ENCODE measurements around the gene NOXRED1.

The NOXRED1 gene

DNA sequence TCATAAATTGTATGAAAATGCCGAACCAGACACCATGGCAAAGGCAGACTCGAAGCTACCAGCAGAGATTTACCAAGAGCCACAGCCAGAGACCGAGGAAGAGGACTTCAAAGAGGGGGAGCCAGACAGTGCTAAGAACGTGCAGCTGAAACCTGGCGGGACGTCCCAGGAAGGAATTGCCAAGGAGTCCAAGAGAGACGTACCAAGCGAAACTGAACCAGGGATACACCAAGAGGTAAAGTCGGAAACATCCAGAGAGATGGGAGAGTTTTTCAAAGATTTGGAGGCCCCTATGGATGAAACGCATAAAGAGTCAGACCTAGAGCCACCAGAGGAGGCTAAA lies 45.9 kb downstream of the NOXRED1 start:
- TF ChIP-seq EGR1 (IDR thresholded peaks at IDR 0.05) (no peak), CREB1 (IDR thresholded peaks at IDR 0.05; ENCODE audit: low read depth) (no peak), EP300 (IDR thresholded peaks at IDR 0.05; ENCODE audit: borderline replicate concordance) (no peak), ZBTB7A (IDR thresholded peaks at IDR 0.05; ENCODE audit: low read depth) (no peak)

DNA sequence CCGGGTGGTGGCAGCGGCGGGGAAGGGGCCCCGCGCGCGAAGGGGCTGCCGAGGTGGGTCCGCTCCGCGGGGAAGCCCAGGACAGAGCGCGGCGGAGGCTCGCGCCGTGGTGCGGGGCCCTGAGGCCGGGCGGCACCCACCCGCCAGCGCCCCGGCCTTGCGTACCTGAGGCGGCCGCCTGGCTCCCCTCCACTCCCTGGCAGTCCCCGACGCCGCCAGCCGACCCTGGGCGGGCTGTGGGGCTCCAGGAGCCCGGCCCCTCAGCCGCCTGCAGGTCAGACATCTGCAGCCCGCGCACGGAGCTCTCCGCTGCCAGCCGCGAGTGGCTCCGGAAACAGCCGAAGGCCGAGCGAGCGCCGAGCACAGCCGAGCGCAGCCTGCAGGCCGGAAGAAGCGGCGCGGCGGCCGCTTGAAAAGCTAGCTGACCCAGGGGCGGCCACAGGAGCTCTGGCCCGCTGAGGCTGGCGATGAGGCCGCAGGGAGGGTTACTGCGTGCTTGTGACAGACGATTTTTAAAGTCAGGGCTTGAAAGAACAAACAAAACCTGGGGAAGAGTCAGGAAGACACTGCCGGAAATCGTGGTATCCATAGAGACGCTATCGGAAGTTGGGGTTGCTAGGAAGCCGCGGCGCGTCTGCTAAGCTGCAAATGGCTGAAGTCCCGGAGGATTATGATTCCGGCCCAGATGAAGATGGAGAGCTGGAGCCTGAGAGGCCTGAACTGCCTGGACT lies 46.4 kb downstream of the NOXRED1 start, which contains the start of the genes SAMD15 and TMED8:
Gene SAMD15 (plus strand): TSS at position 609 of the 731 bp plus-strand sequence. CDS start 40 bp downstream, at position 649.
Gene TMED8 (minus strand): TSS at position 324 of the 731 bp plus-strand sequence. CDS start 41 bp downstream, at position 283.
- TF ChIP-seq, protein P1, sequence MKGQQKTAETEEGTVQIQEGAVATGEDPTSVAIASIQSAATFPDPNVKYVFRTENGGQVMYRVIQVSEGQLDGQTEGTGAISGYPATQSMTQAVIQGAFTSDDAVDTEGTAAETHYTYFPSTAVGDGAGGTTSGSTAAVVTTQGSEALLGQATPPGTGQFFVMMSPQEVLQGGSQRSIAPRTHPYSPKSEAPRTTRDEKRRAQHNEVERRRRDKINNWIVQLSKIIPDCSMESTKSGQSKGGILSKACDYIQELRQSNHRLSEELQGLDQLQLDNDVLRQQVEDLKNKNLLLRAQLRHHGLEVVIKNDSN (IDR thresholded peaks at IDR 0.05) = no peak
- TF ChIP-seq EP300 (IDR thresholded peaks at IDR 0.05; ENCODE audit: borderline replicate concordance) = no peak
- peak; percentile 60; the same call in 1 of the 2 replicates for TF ChIP-seq TAF1 (IDR thresholded peaks at IDR 0.05; ENCODE audit: low read depth)
- TF ChIP-seq RAD21 (IDR thresholded peaks at IDR 0.05; ENCODE audit: low read depth) = no peak
- no peak for TF ChIP-seq CREB1 (IDR thresholded peaks at IDR 0.05; ENCODE audit: low read depth)
- no peak; the same call in 1 of the 2 replicates for TF ChIP-seq MAX (IDR thresholded peaks at IDR 0.05)
- TF ChIP-seq FOXM1 (IDR thresholded peaks at IDR 0.05; ENCODE audit: borderline replicate concordance, low read depth) = no peak
- TF ChIP-seq YY1 (IDR thresholded peaks at IDR 0.05; ENCODE audit: low read depth) = peak; percentile 83
- no peak for TF ChIP-seq EGR1 (IDR thresholded peaks at IDR 0.05)
- TF ChIP-seq NFIC (IDR thresholded peaks at IDR 0.05) = no peak
- TF ChIP-seq TCF12 (IDR thresholded peaks at IDR 0.05; ENCODE audit: low read depth) = peak; percentile 36; the same call in 1 of the 2 replicates
- no peak for TF ChIP-seq CEBPB (IDR thresholded peaks at IDR 0.05)
- TF ChIP-seq ZBTB7A (IDR thresholded peaks at IDR 0.05; ENCODE audit: low read depth) = no peak; the same call in 1 of the 2 replicates
- no peak for TF ChIP-seq REST (IDR thresholded peaks at IDR 0.05; ENCODE audit: low read depth)
- no peak for TF ChIP-seq TEAD4 (IDR thresholded peaks at IDR 0.05)

DNA sequence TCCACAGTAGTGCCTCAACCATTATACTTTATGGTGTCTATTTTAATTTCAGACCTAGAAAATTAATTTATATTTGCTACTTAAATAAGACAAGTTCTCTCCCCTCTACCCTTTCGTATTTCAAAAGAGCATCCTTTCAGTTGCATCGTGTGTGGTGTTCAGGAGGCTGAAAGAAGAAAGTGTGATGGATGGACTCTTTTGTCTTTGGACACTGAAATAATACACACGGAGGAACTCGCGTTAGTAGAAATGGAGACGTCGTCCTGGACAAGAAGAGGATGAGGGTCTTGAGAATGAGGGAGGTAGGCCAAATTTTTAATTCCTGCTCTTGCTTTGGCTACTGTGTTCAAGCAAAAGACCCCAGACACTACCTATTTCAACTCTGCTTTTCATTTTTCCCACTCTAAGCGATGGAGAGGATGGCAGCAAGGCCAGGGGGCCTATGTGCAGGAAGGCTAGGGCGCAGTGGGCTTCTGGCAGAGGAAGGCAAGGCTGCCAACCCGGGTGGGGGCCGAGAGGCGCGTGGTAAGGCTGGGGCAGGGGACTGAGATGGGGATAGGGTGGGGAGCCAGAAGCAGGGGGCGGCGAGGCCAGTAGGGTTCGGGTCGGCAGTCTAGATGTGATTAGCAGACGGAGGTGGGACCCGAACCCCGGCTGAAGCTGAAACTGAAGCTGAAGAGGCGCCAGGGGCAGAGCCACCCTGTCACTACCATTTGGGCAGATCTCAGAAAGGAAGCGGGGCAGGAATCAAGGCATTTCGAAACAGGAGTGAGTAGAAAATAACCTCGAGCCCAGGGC lies 47.2 kb downstream of the NOXRED1 start:
- TF ChIP-seq TEAD4 (IDR thresholded peaks at IDR 0.05) = no peak
- TF ChIP-seq FOXM1 (IDR thresholded peaks at IDR 0.05; ENCODE audit: borderline replicate concordance, low read depth) = no peak
- no peak for TF ChIP-seq RAD21 (IDR thresholded peaks at IDR 0.05; ENCODE audit: low read depth)
- TF ChIP-seq MAX (IDR thresholded peaks at IDR 0.05) = no peak
- no peak for TF ChIP-seq TCF12 (IDR thresholded peaks at IDR 0.05; ENCODE audit: low read depth)
- TF ChIP-seq ZBTB7A (IDR thresholded peaks at IDR 0.05; ENCODE audit: low read depth) = no peak
- TF ChIP-seq CREB1 (IDR thresholded peaks at IDR 0.05; ENCODE audit: low read depth) = no peak
- TF ChIP-seq, protein P1 (IDR thresholded peaks at IDR 0.05) = no peak
- TF ChIP-seq EP300 (IDR thresholded peaks at IDR 0.05; ENCODE audit: borderline replicate concordance) = no peak
- no peak for TF ChIP-seq YY1 (IDR thresholded peaks at IDR 0.05; ENCODE audit: low read depth)

- TF ChIP-seq CEBPB (IDR thresholded peaks at IDR 0.05) = no peak
- TF ChIP-seq CREB1 (IDR thresholded peaks at IDR 0.05; ENCODE audit: low read depth) = no peak
- no peak for TF ChIP-seq FOXM1 (IDR thresholded peaks at IDR 0.05; ENCODE audit: borderline replicate concordance, low read depth)
- TF ChIP-seq RAD21 (IDR thresholded peaks at IDR 0.05; ENCODE audit: low read depth) = no peak
- no peak for TF ChIP-seq YY1 (IDR thresholded peaks at IDR 0.05; ENCODE audit: low read depth)
- TF ChIP-seq TEAD4 (IDR thresholded peaks at IDR 0.05) = no peak
- TF ChIP-seq TAF1 (IDR thresholded peaks at IDR 0.05; ENCODE audit: low read depth) = no peak
- TF ChIP-seq NFIC (IDR thresholded peaks at IDR 0.05) = no peak
- TF ChIP-seq TCF12 (IDR thresholded peaks at IDR 0.05; ENCODE audit: low read depth) = no peak
- TF ChIP-seq EP300 (IDR thresholded peaks at IDR 0.05; ENCODE audit: borderline replicate concordance) = no peak
- TF ChIP-seq REST (IDR thresholded peaks at IDR 0.05; ENCODE audit: low read depth) = no peak
- TF ChIP-seq ZBTB7A (IDR thresholded peaks at IDR 0.05; ENCODE audit: low read depth) = no peak
- TF ChIP-seq, protein P1 (IDR thresholded peaks at IDR 0.05) = no peak
- no peak for TF ChIP-seq EGR1 (IDR thresholded peaks at IDR 0.05)
Observed at GRCh38 chr14:77375164-77375950, 48.0 kb downstream of the NOXRED1 start.
